Measurements from ENCODE around the gene TNK2. TPM values are rescaled to one million over a fixed set of nuclear protein-coding genes. Genes with fewer than 3 reads are reported as not detected.

TNK2 gene
- total RNA-seq, 1 experiment from 2014 or later, result 72.3 TPM

DNA sequence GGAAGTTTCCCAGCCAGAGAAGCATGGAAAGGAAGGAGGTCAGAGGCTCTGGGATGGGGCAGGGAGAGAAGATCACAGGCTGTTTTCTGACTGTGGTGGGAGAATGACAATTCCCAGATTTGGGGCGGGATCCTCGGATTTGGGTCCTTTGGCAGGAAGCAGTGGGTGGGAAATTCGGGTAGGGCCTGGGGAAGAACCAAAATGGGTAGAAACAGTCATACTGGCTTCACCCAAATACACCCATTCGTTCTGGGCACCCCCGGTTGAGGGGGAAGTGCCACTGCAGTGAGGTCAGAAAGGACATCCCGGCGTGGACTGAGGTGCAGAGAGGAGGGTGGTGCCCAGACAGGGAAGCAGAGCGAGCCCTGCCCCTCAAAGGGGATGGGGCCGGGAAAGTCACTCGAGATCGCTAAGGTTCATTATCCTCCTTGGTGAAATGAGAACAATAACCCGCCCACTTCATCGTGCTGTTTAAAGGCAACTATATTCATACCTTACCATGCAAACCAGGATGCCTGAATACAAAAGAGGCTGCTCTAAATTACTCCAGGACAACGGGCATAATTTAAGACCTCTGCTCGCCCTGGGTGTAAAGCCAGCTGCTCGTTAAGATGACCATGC lies 28.8 kb downstream of the TNK2 start:
- no peaks in the 10 kb centered on the region for H3K9me3 ChIP-seq (ENCODE audit: control insufficient read depth, insufficient read depth, low read depth, low read length)
- intact Hi-C loops (cut with micrococcal nuclease; ENCODE audit: unreplicated experiment), result no loop called here
- no TSS peak for BruUV-seq (replicated peaks)
- ChIA-PET POLR2A (no interaction called here), CTCF (no interaction called here)
- DNase-seq (ENCODE audit: low read depth, low spot score) (no peak), ATAC-seq (no peak)
- H3K4me3 ChIP-seq (ENCODE audit: low read depth in 2 of 2, low read length in 2 of 2), result no peak overlapping the region
- no peaks in the 10 kb centered on the region for H3K27me3 ChIP-seq (ENCODE audit: control insufficient read depth, insufficient read depth, low read length)
- in situ Hi-C loops (cut with HindIII; ENCODE audit: low pct_unique_long_range_greater_than_20kb, low sequenced_read_pairs), result no loop called here
- H3K4me1 ChIP-seq (ENCODE audit: control insufficient read depth, insufficient read depth, low read length), result no peaks in the 10 kb centered on the region
- H3K36me3 ChIP-seq (ENCODE audit: control insufficient read depth, insufficient read depth, low read length), result peaks cover 2% of the 10 kb centered on the region; the same call in 1 of the 2 replicates
- no peak for TF ChIP-seq POLR2AphosphoS5 (IDR thresholded peaks at IDR 0.05; ENCODE audit: low read depth, low read length)
- no peak overlapping the region for H3K27ac ChIP-seq (ENCODE audit: low read length)

- BruUV-seq (replicated peaks), result no TSS peak
- Histone ChIP-seq H3K27ac (ENCODE audit: low read length) (no peak overlapping the region), H3K36me3 (ENCODE audit: control insufficient read depth, insufficient read depth, low read length) (peaks cover 2% of the 10 kb centered on the region; the same call in 1 of the 2 replicates), H3K4me1 (ENCODE audit: control insufficient read depth, insufficient read depth, low read length) (no peaks in the 10 kb centered on the region; the same call in 1 of the 2 replicates), H3K4me3 (ENCODE audit: low read depth in 2 of 2, low read length in 2 of 2) (no peak overlapping the region), H3K27me3 (ENCODE audit: control insufficient read depth, insufficient read depth, low read length) (no peaks in the 10 kb centered on the region), H3K9me3 (ENCODE audit: control insufficient read depth, insufficient read depth, low read depth, low read length) (no peaks in the 10 kb centered on the region)
- DNase-seq (ENCODE audit: low read depth, low spot score) (no peak), ATAC-seq (no peak)
- intact Hi-C loops (cut with micrococcal nuclease; ENCODE audit: unreplicated experiment) (no loop called here), in situ Hi-C loops (cut with HindIII; ENCODE audit: low pct_unique_long_range_greater_than_20kb, low sequenced_read_pairs) (no loop called here)
- POLR2A ChIA-PET, result no interaction called here
- TF ChIP-seq SIN3A (IDR thresholded peaks at IDR 0.05; ENCODE audit: borderline replicate concordance, insufficient read depth, low read depth, low read length) (no peak), CTCF (IDR thresholded peaks at IDR 0.05) (no peak), TCF7L2 (IDR thresholded peaks at IDR 0.05; ENCODE audit: low read depth, low read length) (no peak), POLR2AphosphoS5 (IDR thresholded peaks at IDR 0.05; ENCODE audit: low read depth, low read length) (no peak)
- TF ChIP-seq, protein P1, sequence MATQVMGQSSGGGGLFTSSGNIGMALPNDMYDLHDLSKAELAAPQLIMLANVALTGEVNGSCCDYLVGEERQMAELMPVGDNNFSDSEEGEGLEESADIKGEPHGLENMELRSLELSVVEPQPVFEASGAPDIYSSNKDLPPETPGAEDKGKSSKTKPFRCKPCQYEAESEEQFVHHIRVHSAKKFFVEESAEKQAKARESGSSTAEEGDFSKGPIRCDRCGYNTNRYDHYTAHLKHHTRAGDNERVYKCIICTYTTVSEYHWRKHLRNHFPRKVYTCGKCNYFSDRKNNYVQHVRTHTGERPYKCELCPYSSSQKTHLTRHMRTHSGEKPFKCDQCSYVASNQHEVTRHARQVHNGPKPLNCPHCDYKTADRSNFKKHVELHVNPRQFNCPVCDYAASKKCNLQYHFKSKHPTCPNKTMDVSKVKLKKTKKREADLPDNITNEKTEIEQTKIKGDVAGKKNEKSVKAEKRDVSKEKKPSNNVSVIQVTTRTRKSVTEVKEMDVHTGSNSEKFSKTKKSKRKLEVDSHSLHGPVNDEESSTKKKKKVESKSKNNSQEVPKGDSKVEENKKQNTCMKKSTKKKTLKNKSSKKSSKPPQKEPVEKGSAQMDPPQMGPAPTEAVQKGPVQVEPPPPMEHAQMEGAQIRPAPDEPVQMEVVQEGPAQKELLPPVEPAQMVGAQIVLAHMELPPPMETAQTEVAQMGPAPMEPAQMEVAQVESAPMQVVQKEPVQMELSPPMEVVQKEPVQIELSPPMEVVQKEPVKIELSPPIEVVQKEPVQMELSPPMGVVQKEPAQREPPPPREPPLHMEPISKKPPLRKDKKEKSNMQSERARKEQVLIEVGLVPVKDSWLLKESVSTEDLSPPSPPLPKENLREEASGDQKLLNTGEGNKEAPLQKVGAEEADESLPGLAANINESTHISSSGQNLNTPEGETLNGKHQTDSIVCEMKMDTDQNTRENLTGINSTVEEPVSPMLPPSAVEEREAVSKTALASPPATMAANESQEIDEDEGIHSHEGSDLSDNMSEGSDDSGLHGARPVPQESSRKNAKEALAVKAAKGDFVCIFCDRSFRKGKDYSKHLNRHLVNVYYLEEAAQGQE (IDR thresholded peaks at IDR 0.05; ENCODE audit: insufficient read depth in 1 of 2, low read depth in 2 of 2, low read length in 1 of 2), result no peak
- CTCF ChIA-PET, result no interaction called here
Measured at GRCh38 chr3:195878424-195879274, 29.7 kb downstream of the TNK2 start.

Measured in Panc1 (cell line).